Fibroblast of gingiva (primary cell): Measurements from ENCODE around the gene TPSB2.

Experiments used
- DNase-seq: peaks from one replicate; pipeline ENCODE4 v3.0.0-alpha.2; 2011; ENCODE audit warnings: low read depth

Gene TPSB2

DNA sequence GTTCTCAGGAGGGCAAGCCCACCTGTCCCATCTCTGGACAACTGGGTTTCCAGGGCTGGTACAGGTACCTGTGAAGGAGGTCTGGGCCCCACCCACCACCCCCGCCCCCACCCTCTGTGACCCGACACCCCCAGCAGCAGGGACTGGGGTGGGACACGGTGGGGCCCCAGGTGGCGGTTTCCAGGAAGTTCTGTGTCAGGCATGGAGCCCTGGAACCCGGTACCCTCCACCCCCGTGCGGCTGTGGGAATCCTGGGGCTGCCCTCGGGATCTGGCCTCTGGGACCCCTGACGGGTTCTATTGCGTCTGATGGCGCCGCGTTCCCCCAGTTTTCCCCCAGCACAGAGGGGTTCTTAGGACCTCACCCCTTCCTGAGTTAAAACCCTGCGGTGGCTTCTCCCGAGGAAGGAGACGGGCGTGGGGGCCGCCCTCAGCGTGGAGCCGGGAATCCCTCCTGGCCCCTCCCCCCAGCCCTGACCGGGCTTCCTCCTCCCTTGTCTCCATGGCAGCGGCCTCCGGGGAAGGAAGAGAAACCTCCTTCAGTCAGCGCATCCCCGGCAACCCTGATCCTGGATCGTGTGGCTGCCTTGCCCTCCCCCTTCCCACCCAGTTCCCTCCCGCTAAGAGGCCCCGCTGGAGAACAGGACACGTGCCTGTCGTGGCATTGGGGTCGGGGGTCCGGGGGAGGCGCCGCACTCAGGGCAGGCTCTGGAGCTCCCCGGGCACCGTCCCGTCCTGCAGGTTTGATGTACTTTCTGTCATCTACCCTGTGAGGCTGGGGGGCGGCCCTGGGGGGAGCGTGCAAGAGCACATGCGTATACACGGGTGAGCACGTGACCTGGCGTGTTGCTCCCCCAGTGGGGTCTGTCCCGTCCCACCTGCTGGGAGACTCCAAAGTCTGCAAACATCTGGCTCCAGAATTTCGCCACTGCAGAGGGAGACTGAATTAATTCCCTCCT lies 46.8 kb downstream of the TPSB2 start:
- no peak for DNase-seq

- DNase-seq: peak; percentile 8
Measured at GRCh38 chr16:1182316-1182671, 47.7 kb downstream of the TPSB2 start.

DNA sequence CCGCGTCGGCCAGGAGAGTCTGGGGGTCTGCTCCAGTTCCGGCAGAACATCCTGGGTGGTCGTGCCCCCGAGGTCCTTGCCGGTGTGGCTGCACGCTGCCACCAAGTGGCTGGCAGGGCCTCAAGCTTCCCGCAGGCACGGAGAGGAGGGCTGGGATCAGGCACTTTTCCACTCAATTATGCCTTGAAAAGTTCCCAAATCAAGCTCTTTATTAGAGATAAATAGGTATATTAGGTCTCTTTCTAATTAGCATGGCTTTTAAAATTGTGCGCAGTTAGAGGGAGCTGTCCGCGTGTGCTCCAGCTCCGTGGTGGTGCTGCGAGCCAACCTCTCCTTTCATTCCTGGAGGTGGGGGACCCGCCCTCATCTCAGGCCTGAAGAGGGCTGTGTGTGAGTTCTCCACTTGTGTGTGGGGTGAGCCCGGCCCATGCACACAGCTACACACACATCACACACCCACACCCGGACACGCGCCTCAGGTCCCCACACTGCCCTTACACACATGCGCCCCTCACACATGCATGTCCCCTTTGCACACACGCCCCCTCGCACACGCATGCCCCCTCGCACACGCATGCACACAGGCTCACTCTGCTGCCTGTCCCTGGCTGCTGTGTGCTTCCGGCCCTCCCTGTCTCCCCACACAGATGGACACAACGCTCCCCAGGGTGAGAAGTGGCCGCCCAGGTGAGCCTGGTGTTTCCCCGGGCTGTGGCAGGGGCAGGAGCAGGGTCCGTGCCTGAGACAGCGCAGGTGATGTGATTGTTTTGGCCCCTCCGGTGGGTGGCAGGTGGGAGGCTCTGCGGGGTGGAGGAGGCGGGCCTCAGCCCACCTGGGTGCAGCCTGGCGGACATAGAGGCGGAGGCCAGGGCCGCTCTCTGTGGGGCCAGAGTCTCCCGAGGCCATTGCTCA lies 48.3 kb downstream of the TPSB2 start:
- DNase-seq: no peak

DNA sequence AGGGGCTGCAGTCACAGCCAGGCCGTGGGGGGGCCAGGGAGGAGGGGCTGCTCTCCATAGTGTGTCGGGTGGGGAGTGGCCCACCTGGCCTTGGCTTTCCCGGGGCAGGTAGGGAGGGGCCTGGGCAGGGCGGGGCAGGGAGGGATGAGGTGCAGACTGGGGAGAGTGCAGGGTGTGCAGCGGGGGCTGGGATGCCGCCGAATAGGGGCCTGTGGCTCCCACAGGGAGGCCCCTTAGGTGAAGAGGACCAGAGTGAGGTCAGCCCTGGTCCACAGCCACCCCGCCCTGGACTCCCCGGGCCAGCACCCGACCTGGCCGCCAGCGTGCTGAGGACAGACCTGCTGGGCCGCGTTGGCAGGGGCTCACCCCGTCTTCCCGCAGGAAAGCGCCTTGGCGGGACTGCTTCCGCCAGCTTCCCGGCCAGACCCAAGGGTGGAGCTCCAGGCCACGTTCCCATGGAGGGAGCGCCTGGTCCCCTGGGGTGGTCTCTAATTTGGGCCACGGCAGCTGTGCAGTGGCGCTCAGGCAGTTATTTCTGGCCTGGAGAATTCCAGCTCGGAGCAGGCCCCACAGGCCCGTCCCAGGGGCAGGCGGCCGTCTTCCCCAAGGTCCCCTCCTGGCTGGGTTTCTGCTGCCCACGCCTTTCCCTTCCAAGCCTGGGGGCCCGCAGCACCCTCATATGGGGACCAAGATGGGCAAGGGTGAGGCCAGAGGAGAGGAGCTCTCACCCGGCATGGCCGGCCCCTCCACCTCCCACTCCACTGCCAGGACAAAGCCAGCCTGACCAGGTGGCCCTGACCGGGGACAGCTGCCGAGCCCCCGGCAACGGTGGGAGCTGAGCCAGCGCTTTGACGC lies 49.2 kb downstream of the TPSB2 start:
- DNase-seq: no peak
